ENCODE measurements around the gene CNTN4.
"Not testable (repeated sequence)": the region's sequence is repeated elsewhere in the genome, so short reads cannot be mapped to it uniquely, and the experiment has no call there.

CNTN4 gene

DNA sequence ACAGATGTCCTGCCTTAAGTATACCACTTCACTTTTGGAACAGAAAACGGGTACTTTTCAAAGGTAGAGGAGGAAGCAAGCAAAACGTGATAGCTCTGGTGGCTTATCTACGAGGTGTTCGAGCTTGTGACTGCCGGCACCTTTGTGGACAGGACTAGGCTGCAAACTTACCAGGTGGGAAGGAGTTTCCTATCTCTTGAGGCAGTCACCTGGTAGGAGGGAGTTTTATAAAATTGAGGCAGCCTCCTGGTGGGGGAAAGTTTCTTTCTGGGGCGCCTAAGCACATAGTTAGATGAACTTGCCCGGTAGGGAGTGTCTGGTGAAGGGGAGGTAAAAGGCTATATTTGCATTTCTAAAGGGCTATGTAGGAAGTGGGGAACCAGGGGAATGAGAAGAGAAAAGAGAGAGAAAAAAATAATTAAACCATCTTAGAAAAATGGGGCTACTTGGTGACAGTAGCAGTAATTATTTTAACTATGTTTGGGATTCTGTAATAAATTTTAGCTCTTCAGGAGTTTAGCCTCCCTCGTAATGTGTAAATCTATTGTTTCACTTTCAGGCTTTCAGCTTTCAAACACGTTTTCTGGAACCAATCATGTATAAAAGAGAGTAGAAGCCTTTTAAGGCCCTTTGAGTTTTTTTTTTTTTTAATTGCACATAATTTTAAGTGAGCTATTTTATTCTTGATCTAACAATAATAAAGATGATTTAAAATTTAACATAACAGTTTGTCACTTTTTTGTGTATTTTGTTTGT lies 880.5 kb downstream of the CNTN4 start:
- POLR2A ChIA-PET = no interaction called here
- CTCF ChIA-PET = no interaction called here
- TF ChIP-seq CTBP1 (IDR thresholded peaks at IDR 0.05; ENCODE audit: borderline replicate concordance) = no peak
- no peak for TF ChIP-seq SUZ12 (IDR thresholded peaks at IDR 0.05)
- TF ChIP-seq ARNT (IDR thresholded peaks at IDR 0.05) = no peak
- TF ChIP-seq FOXM1 (IDR thresholded peaks at IDR 0.05; ENCODE audit: borderline replicate concordance) = no peak
- no peak for TF ChIP-seq FOXA1 (IDR thresholded peaks at IDR 0.05)
- TF ChIP-seq HDGF (IDR thresholded peaks at IDR 0.05; ENCODE audit: borderline replicate concordance) = no peak
- TF ChIP-seq ELF4 (IDR thresholded peaks at IDR 0.05) = no peak
- no peak for TF ChIP-seq TARDBP (IDR thresholded peaks at IDR 0.05)
- no peak for TF ChIP-seq L3MBTL2 (conservative IDR thresholded peaks at IDR 0.05)
- TF ChIP-seq LEF1 (IDR thresholded peaks at IDR 0.05; ENCODE audit: borderline replicate concordance) = no peak
- no peak for DNase-seq (ENCODE audit: extremely low spot score)

DNA sequence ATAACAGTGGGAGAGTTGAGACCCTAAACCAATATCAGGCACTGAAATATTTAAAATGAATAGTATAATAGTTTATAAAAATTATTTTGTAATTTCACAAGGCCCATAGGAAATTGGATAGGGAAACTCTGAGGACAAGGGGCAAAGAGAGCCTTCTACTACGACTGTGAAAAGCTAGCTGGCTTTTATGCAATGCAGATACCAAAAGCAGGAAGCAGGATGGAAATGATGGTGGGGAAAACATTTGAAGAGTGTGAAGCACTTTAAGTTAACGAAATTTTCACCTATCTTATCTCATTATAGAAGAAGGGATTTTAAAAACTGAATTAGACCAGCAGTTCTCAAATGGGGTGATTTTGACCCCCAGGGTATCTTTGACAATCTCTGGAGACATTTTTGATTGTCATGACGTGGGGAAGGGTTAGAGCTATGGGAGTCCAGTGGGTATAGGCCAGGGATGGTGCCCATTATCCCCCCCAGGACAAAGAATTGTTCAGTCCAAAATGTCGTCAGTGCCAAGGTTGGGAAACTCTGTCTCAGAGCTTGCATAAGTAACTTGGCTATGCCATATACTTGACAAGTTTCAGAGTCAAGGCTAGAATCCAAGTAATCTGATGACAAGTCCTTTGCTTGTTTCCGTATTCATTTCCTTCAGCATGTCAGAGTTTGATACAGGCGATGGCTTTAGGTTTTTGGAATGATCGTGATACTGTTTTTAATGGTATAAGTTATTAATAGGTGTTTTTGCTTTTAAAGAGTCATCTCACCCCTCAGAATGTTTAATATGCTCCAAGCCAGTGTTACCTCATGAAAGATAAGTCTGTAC lies 885.6 kb downstream of the CNTN4 start:
- POLR2A ChIA-PET = no interaction called here
- no peak for TF ChIP-seq CTBP1 (IDR thresholded peaks at IDR 0.05; ENCODE audit: borderline replicate concordance)
- no peak for TF ChIP-seq FOXA1 (IDR thresholded peaks at IDR 0.05)
- no peak for TF ChIP-seq SP1 (IDR thresholded peaks at IDR 0.05)
- TF ChIP-seq FOXM1 (IDR thresholded peaks at IDR 0.05; ENCODE audit: borderline replicate concordance) = no peak
- no peak for TF ChIP-seq BHLHE40 (IDR thresholded peaks at IDR 0.05; ENCODE audit: borderline replicate concordance)
- TF ChIP-seq SUZ12 (IDR thresholded peaks at IDR 0.05) = no peak
- TF ChIP-seq FOXK2 (IDR thresholded peaks at IDR 0.05) = no peak
- TF ChIP-seq LEF1 (IDR thresholded peaks at IDR 0.05; ENCODE audit: borderline replicate concordance) = no peak
- no peak for TF ChIP-seq TARDBP (IDR thresholded peaks at IDR 0.05)
- TF ChIP-seq NFRKB (IDR thresholded peaks at IDR 0.05) = no peak
- no peak for TF ChIP-seq L3MBTL2 (conservative IDR thresholded peaks at IDR 0.05)
- no peak for TF ChIP-seq ARNT (IDR thresholded peaks at IDR 0.05)
- TF ChIP-seq, protein P1, sequence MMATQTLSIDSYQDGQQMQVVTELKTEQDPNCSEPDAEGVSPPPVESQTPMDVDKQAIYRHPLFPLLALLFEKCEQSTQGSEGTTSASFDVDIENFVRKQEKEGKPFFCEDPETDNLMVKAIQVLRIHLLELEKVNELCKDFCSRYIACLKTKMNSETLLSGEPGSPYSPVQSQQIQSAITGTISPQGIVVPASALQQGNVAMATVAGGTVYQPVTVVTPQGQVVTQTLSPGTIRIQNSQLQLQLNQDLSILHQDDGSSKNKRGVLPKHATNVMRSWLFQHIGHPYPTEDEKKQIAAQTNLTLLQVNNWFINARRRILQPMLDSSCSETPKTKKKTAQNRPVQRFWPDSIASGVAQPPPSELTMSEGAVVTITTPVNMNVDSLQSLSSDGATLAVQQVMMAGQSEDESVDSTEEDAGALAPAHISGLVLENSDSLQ (IDR thresholded peaks at IDR 0.05) = no peak
- no peak for TF ChIP-seq HDGF (IDR thresholded peaks at IDR 0.05; ENCODE audit: borderline replicate concordance)
- TF ChIP-seq ELF4 (IDR thresholded peaks at IDR 0.05) = no peak
- TF ChIP-seq ZNF384 (IDR thresholded peaks at IDR 0.05) = no peak
- no peak for DNase-seq (ENCODE audit: extremely low spot score)
- CTCF ChIA-PET = no interaction called here

DNA sequence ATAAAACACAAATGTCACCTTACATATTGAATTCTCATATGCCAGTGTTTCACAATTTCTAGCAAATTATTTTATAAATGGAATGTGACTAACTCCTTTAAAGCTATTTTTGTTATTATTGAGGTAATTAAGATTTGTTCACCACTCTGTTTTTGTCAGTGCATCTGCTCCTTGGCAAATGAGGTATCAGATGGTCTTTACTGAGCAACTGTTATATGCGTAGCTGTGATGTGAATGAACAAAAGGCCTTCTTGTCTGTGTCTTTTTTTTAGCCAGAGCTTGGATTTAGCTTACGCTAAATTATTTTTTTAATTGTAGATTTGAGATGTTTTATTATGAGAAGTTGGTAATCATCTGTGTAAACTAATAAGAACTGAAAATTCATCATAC lies 886.2 kb downstream of the CNTN4 start:
- ChIA-PET POLR2A (no interaction called here), CTCF (no interaction called here)
- TF ChIP-seq TARDBP (IDR thresholded peaks at IDR 0.05) (no peak), FOXM1 (IDR thresholded peaks at IDR 0.05; ENCODE audit: borderline replicate concordance) (no peak), HDGF (IDR thresholded peaks at IDR 0.05; ENCODE audit: borderline replicate concordance) (no peak), ZNF384 (IDR thresholded peaks at IDR 0.05) (no peak), L3MBTL2 (conservative IDR thresholded peaks at IDR 0.05) (no peak)
- DNase-seq (ENCODE audit: extremely low spot score) = no peak

DNA sequence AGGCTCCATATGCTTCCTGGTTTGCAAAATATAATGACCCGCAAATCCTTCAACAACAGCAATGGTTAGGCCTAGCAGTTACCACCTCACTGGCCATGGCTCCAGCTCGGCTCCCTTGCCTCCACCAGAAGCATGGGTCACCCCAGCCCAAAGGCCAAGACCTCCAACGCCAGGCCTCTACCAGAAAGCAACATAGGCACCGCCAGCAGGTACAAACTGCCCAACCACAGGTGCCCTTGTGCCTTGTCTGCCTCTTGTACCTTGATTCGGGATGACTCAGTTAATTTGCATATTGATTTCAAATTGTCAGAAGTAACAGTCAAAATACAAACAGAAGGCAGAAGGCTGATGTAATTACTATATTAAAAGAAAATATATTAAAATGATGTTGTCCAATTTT lies 886.8 kb downstream of the CNTN4 start:
- POLR2A ChIA-PET = no interaction called here
- CTCF ChIA-PET = no interaction called here
- TF ChIP-seq LEF1 (IDR thresholded peaks at IDR 0.05; ENCODE audit: borderline replicate concordance) (no peak), FOXM1 (IDR thresholded peaks at IDR 0.05; ENCODE audit: borderline replicate concordance) (no peak), TARDBP (IDR thresholded peaks at IDR 0.05) (no peak), SP1 (IDR thresholded peaks at IDR 0.05) (no peak), FOXA1 (IDR thresholded peaks at IDR 0.05) (no peak), ZNF384 (IDR thresholded peaks at IDR 0.05) (no peak)
- DNase-seq (ENCODE audit: extremely low spot score) = no peak

DNA sequence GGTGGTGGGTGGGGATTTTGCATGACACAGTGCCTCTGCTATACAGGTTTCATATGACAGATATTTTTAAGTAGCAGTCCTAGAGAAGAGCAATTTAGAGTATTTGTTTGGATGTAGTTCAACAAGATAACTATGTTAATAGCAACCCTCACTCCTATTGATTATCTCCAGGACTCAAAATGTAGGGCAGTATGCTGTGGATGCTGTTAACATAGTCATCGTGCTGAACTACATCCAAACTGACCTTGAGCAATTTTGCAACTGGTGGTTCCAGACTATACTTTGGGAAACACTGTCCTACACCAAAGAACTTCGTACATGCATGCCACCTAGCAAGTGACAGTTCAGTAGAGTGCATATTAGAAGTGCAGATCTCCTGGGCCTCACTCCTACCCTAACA lies 893.9 kb downstream of the CNTN4 start:
- POLR2A ChIA-PET = no interaction called here
- TF ChIP-seq, protein P1 (IDR thresholded peaks at IDR 0.05) = no peak
- TF ChIP-seq NFRKB (IDR thresholded peaks at IDR 0.05) (no peak), ARNT (IDR thresholded peaks at IDR 0.05) (no peak), ZNF384 (IDR thresholded peaks at IDR 0.05) (no peak), BHLHE40 (IDR thresholded peaks at IDR 0.05; ENCODE audit: borderline replicate concordance) (no peak), ELF4 (IDR thresholded peaks at IDR 0.05) (no peak), FOXK2 (IDR thresholded peaks at IDR 0.05) (no peak), SP1 (IDR thresholded peaks at IDR 0.05) (no peak), CTBP1 (IDR thresholded peaks at IDR 0.05; ENCODE audit: borderline replicate concordance) (no peak), SUZ12 (IDR thresholded peaks at IDR 0.05) (no peak), FOXM1 (IDR thresholded peaks at IDR 0.05; ENCODE audit: borderline replicate concordance) (no peak), HDGF (IDR thresholded peaks at IDR 0.05; ENCODE audit: borderline replicate concordance) (no peak), TARDBP (IDR thresholded peaks at IDR 0.05) (no peak), FOXA1 (IDR thresholded peaks at IDR 0.05) (no peak), LEF1 (IDR thresholded peaks at IDR 0.05; ENCODE audit: borderline replicate concordance) (no peak)
- CTCF ChIA-PET = no interaction called here
- DNase-seq (ENCODE audit: extremely low spot score) = no peak

DNA sequence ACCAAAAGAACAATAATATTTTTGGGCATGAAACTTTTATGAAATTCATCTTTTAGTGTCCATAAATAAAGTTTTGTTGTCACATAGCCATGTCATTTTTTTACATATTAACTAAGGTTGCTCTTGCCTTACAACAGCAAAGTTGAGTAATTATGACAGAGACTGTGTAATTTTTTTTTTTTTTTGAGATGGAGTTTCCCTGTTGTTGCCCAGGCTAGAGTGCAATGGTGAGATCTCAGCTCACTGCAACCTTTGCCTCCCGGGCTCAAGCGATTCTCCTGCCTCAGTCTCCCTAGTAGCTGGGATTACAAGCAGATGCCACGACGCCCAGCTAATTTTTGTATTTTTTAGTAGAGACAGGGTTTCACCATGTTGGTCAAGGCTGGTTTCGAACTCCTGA lies 894.5 kb downstream of the CNTN4 start:
- CTCF ChIA-PET; DNase-seq (ENCODE audit: extremely low spot score); POLR2A ChIA-PET: not testable (repeated sequence)

DNA sequence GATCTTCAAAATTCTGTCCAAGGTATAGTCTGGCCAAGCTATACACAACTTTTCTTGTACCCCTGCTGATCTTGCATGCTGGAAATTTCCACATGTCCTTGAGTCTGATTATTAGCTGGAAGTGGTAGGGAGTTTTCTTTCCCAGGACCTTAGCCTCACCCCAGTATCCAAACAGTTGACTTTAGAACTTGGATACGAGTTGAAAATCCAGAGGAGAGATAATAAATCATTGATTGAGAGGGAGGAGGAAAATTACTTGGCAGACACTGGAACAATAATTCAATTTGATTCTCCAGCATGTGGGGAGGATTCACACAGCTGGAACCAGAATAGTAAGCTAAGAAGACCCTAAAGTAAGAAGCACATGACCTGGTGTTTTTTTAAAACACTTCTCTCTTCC lies 895.1 kb downstream of the CNTN4 start:
- ChIA-PET POLR2A (no interaction called here), CTCF (no interaction called here)
- no peak for DNase-seq (ENCODE audit: extremely low spot score)
- TF ChIP-seq HDGF (IDR thresholded peaks at IDR 0.05; ENCODE audit: borderline replicate concordance) (no peak), NFRKB (IDR thresholded peaks at IDR 0.05) (no peak), LEF1 (IDR thresholded peaks at IDR 0.05; ENCODE audit: borderline replicate concordance) (no peak), FOXK2 (IDR thresholded peaks at IDR 0.05) (no peak), FOXM1 (IDR thresholded peaks at IDR 0.05; ENCODE audit: borderline replicate concordance) (no peak), TARDBP (IDR thresholded peaks at IDR 0.05) (no peak), ELF4 (IDR thresholded peaks at IDR 0.05) (no peak), SUZ12 (IDR thresholded peaks at IDR 0.05) (no peak), ARNT (IDR thresholded peaks at IDR 0.05) (no peak), L3MBTL2 (conservative IDR thresholded peaks at IDR 0.05) (no peak), CTBP1 (IDR thresholded peaks at IDR 0.05; ENCODE audit: borderline replicate concordance) (no peak)
- TF ChIP-seq, protein P1 (IDR thresholded peaks at IDR 0.05) = no peak

Measured in HEK293T (cell line).